OCI-LY1 (cell line): ENCODE results near the gene KIF25.

Source experiments
- EZH2 ChIP-seq: fragments of 200-600 bp; sonication (generic), shearing (Covaris generic); IDR thresholded peaks from 2 replicates; pipeline ENCODE4 v1.8.0; 2017; ENCODE audit warnings: borderline replicate concordance, mixed run types, mild to moderate bottlenecking, antibody characterized with exemption, low read length, moderate library complexity, mixed read lengths
- TF ChIP-seq, protein P1 (sequence below): fragments of 200-600 bp; sonication (generic), shearing (Covaris generic); IDR thresholded peaks from 2 replicates; pipeline ENCODE4 v1.5.1; 2017; ENCODE audit warnings: mild to moderate bottlenecking, antibody characterized with exemption, low read length, moderate library complexity, mixed read lengths

DNA sequence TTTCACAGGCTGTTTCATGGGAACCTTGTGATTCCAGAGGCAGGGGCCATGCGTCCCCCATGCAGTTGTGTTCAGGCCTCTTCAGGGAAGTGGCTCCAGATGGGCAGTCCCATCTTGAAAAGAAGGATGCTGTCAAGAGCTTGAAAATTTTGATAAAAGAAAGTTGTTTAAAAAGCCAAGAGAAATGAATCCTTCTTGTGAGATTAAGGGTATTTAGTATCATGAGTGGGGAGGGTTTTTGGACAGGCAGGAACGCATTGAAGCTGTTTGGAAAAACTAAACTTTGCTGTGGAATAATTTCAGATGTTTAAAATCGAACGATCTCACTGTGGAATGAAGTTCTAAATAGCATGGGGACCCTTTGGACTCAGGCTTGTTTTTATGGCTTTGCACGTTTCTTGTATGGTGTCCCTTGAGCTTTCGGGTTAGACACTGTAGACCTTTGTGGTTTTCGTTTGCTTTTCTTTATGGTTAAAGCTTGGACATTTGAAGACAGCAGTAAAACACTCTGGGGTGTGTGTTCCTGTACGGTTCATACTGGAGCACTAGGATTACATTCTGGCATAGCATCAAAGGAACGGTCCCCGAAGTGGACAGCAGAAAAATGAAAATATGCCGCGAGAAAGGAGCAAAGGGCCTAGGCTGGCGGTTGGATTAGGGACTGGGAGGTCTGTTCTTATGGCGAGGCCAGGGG is 18.2 kb downstream of the KIF25 start:
- TF ChIP-seq, protein P1, sequence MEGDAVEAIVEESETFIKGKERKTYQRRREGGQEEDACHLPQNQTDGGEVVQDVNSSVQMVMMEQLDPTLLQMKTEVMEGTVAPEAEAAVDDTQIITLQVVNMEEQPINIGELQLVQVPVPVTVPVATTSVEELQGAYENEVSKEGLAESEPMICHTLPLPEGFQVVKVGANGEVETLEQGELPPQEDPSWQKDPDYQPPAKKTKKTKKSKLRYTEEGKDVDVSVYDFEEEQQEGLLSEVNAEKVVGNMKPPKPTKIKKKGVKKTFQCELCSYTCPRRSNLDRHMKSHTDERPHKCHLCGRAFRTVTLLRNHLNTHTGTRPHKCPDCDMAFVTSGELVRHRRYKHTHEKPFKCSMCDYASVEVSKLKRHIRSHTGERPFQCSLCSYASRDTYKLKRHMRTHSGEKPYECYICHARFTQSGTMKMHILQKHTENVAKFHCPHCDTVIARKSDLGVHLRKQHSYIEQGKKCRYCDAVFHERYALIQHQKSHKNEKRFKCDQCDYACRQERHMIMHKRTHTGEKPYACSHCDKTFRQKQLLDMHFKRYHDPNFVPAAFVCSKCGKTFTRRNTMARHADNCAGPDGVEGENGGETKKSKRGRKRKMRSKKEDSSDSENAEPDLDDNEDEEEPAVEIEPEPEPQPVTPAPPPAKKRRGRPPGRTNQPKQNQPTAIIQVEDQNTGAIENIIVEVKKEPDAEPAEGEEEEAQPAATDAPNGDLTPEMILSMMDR: no peak
- no peak for TF ChIP-seq EZH2
